ENCODE results near the gene CIB4.

Gene CIB4

GRCh38 chr2:26535663-26536275, 105.4 kb downstream of the CIB4 start:
- no peak overlapping the region for H2BK5ac ChIP-seq (ENCODE audit: low read length)
- H3K4me2 ChIP-seq (ENCODE audit: low read length), result no peak overlapping the region
- no peak overlapping the region for H3K4me3 ChIP-seq (ENCODE audit: low read length)
- H3K79me2 ChIP-seq (ENCODE audit: control insufficient read depth, insufficient read depth, low read length), result no peaks in the 10 kb centered on the region
- no peak overlapping the region for H2AK5ac ChIP-seq (ENCODE audit: low read length)
- H3K79me1 ChIP-seq (ENCODE audit: low read length), result no peaks in the 10 kb centered on the region
- no peak overlapping the region for H3K18ac ChIP-seq (ENCODE audit: low read length)
- H2BK120ac ChIP-seq (ENCODE audit: low read depth, low read length), result no peak overlapping the region
- no peak overlapping the region for H3K56ac ChIP-seq (ENCODE audit: low read length)
- H2BK15ac ChIP-seq (replicated peaks; ENCODE audit: low read depth), result no peak overlapping the region
- H3K27me3 ChIP-seq (ENCODE audit: insufficient read depth, low read length, poor library complexity), result no peaks in the 10 kb centered on the region
- H4K5ac ChIP-seq (ENCODE audit: low read length), result no peak overlapping the region
- H3K9ac ChIP-seq (ENCODE audit: low read length), result no peak overlapping the region
- WGBS (ENCODE audit: extremely low coverage, insufficient coverage, low lambda C conversion rate), result no CpG with 5 or more reads among the region's 8 CpGs
- no peak overlapping the region for H4K8ac ChIP-seq (ENCODE audit: low read depth, low read length)
- no peak overlapping the region for H3K4ac ChIP-seq (ENCODE audit: low read depth, low read length)
- H3K4me1 ChIP-seq (ENCODE audit: control insufficient read depth, low read depth, low read length), result no peaks in the 10 kb centered on the region
- H3K27ac ChIP-seq (ENCODE audit: low read depth, low read length), result no peak overlapping the region
- H3K23ac ChIP-seq (ENCODE audit: low read length), result no peak overlapping the region
- no peak for DNase-seq
- H3K36me3 ChIP-seq (ENCODE audit: control insufficient read depth, insufficient read depth, low read length), result no peaks in the 10 kb centered on the region

- H3K27ac ChIP-seq (ENCODE audit: low read depth, low read length), result no peak overlapping the region
- no peak overlapping the region for H3K4ac ChIP-seq (ENCODE audit: low read depth, low read length)
- H2BK5ac ChIP-seq (ENCODE audit: low read length), result no peak overlapping the region
- no peak overlapping the region for H3K4me3 ChIP-seq (ENCODE audit: low read length)
- DNase-seq, result no peak
- H3K79me1 ChIP-seq (ENCODE audit: low read length), result no peaks in the 10 kb centered on the region
- H3K36me3 ChIP-seq (ENCODE audit: control insufficient read depth, insufficient read depth, low read length), result no peaks in the 10 kb centered on the region
- H3K4me1 ChIP-seq (ENCODE audit: control insufficient read depth, low read depth, low read length), result no peaks in the 10 kb centered on the region
- no peak overlapping the region for H4K5ac ChIP-seq (ENCODE audit: low read length)
- H3K56ac ChIP-seq (ENCODE audit: low read length), result no peak overlapping the region
- no peak overlapping the region for H3K9ac ChIP-seq (ENCODE audit: low read length)
- H3K27me3 ChIP-seq (ENCODE audit: insufficient read depth, low read length, poor library complexity), result no peaks in the 10 kb centered on the region
- H2BK15ac ChIP-seq (replicated peaks; ENCODE audit: low read depth), result no peak overlapping the region
- no peak overlapping the region for H4K8ac ChIP-seq (ENCODE audit: low read depth, low read length)
- H3K4me2 ChIP-seq (ENCODE audit: low read length), result no peak overlapping the region
- no CpG with 5 or more reads among the region's 13 CpGs for WGBS (ENCODE audit: extremely low coverage, insufficient coverage, low lambda C conversion rate)
- no peak overlapping the region for H2AK5ac ChIP-seq (ENCODE audit: low read length)
- no peak overlapping the region for H3K23ac ChIP-seq (ENCODE audit: low read length)
- no peaks in the 10 kb centered on the region for H3K79me2 ChIP-seq (ENCODE audit: control insufficient read depth, insufficient read depth, low read length)
- H2BK120ac ChIP-seq (ENCODE audit: low read depth, low read length), result no peak overlapping the region
- H3K18ac ChIP-seq (ENCODE audit: low read length), result no peak overlapping the region
Measured at GRCh38 chr2:26534865-26535662, 106.1 kb downstream of the CIB4 start.

- H4K5ac ChIP-seq (ENCODE audit: low read length), result no peak overlapping the region
Measured at GRCh38 chr2:26534098-26534864, 106.9 kb downstream of the CIB4 start.

GRCh38 chr2:26533661-26534060, 107.5 kb downstream of the CIB4 start:
- H2BK5ac ChIP-seq (ENCODE audit: low read length), result no peak overlapping the region
- H3K56ac ChIP-seq (ENCODE audit: low read length), result no peak overlapping the region

More at GRCh38 chr2:26534098-26534864, 106.9 kb downstream of the CIB4 start:
- Histone ChIP-seq H2AK5ac (ENCODE audit: low read length) (no peak overlapping the region), H2BK5ac (ENCODE audit: low read length) (no peak overlapping the region), H3K27ac (ENCODE audit: low read depth, low read length) (no peak overlapping the region), H3K18ac (ENCODE audit: low read length) (no peak overlapping the region), H3K9ac (ENCODE audit: low read length) (no peak overlapping the region), H3K27me3 (ENCODE audit: insufficient read depth, low read length, poor library complexity) (no peaks in the 10 kb centered on the region), H3K4me1 (ENCODE audit: control insufficient read depth, low read depth, low read length) (no peaks in the 10 kb centered on the region), H4K8ac (ENCODE audit: low read depth, low read length) (no peak overlapping the region), H3K4me3 (ENCODE audit: low read length) (no peak overlapping the region), H2BK15ac (replicated peaks; ENCODE audit: low read depth) (no peak overlapping the region), H3K36me3 (ENCODE audit: control insufficient read depth, insufficient read depth, low read length) (no peaks in the 10 kb centered on the region), H3K4me2 (ENCODE audit: low read length) (no peak overlapping the region), H3K79me2 (ENCODE audit: control insufficient read depth, insufficient read depth, low read length) (no peaks in the 10 kb centered on the region), H2BK120ac (ENCODE audit: low read depth, low read length) (no peak overlapping the region), H3K79me1 (ENCODE audit: low read length) (no peaks in the 10 kb centered on the region), H3K23ac (ENCODE audit: low read length) (no peak overlapping the region), H3K56ac (ENCODE audit: low read length) (no peak overlapping the region), H3K4ac (ENCODE audit: low read depth, low read length) (no peak overlapping the region)
- no CpG with 5 or more reads among the region's 4 CpGs for WGBS (ENCODE audit: extremely low coverage, insufficient coverage, low lambda C conversion rate)
- DNase-seq, result no peak

GRCh38 chr2:26532301-26533250, 108.6 kb downstream of the CIB4 start:
- WGBS (ENCODE audit: extremely low coverage, insufficient coverage, low lambda C conversion rate), result no CpG with 5 or more reads among the region's 12 CpGs
- Histone ChIP-seq H3K9ac (ENCODE audit: low read length) (no peak overlapping the region), H2BK5ac (ENCODE audit: low read length) (no peak overlapping the region), H3K4ac (ENCODE audit: low read depth, low read length) (no peak overlapping the region), H4K8ac (ENCODE audit: low read depth, low read length) (no peak overlapping the region), H3K56ac (ENCODE audit: low read length) (no peak overlapping the region), H3K79me1 (ENCODE audit: low read length) (no peaks in the 10 kb centered on the region), H3K18ac (ENCODE audit: low read length) (no peak overlapping the region), H3K4me3 (ENCODE audit: low read length) (no peak overlapping the region), H3K27ac (ENCODE audit: low read depth, low read length) (no peak overlapping the region), H3K36me3 (ENCODE audit: control insufficient read depth, insufficient read depth, low read length) (no peaks in the 10 kb centered on the region), H3K27me3 (ENCODE audit: insufficient read depth, low read length, poor library complexity) (no peaks in the 10 kb centered on the region), H2AK5ac (ENCODE audit: low read length) (no peak overlapping the region), H3K23ac (ENCODE audit: low read length) (no peak overlapping the region), H3K4me1 (ENCODE audit: control insufficient read depth, low read depth, low read length) (no peaks in the 10 kb centered on the region), H2BK15ac (replicated peaks; ENCODE audit: low read depth) (no peak overlapping the region), H2BK120ac (ENCODE audit: low read depth, low read length) (no peak overlapping the region), H4K5ac (ENCODE audit: low read length) (no peak overlapping the region), H3K79me2 (ENCODE audit: control insufficient read depth, insufficient read depth, low read length) (no peaks in the 10 kb centered on the region), H3K4me2 (ENCODE audit: low read length) (no peak overlapping the region)
- DNase-seq, result no peak

More at GRCh38 chr2:26533661-26534060, 107.5 kb downstream of the CIB4 start:
- Histone ChIP-seq H2AK5ac (ENCODE audit: low read length) (no peak overlapping the region), H3K4me2 (ENCODE audit: low read length) (no peak overlapping the region), H4K8ac (ENCODE audit: low read depth, low read length) (no peak overlapping the region), H3K18ac (ENCODE audit: low read length) (no peak overlapping the region), H3K23ac (ENCODE audit: low read length) (no peak overlapping the region), H3K4me3 (ENCODE audit: low read length) (no peak overlapping the region), H4K5ac (ENCODE audit: low read length) (no peak overlapping the region), H3K4me1 (ENCODE audit: control insufficient read depth, low read depth, low read length) (no peaks in the 10 kb centered on the region), H3K27me3 (ENCODE audit: insufficient read depth, low read length, poor library complexity) (no peaks in the 10 kb centered on the region), H3K36me3 (ENCODE audit: control insufficient read depth, insufficient read depth, low read length) (no peaks in the 10 kb centered on the region), H3K9ac (ENCODE audit: low read length) (no peak overlapping the region), H3K27ac (ENCODE audit: low read depth, low read length) (no peak overlapping the region), H3K4ac (ENCODE audit: low read depth, low read length) (no peak overlapping the region), H3K79me1 (ENCODE audit: low read length) (no peaks in the 10 kb centered on the region), H2BK120ac (ENCODE audit: low read depth, low read length) (no peak overlapping the region), H2BK15ac (replicated peaks; ENCODE audit: low read depth) (no peak overlapping the region), H3K79me2 (ENCODE audit: control insufficient read depth, insufficient read depth, low read length) (no peaks in the 10 kb centered on the region)
- DNase-seq, result no peak
- no CpG with 5 or more reads among the region's 7 CpGs for WGBS (ENCODE audit: extremely low coverage, insufficient coverage, low lambda C conversion rate)

Measured in mesendoderm (in vitro differentiated cells).